GM12873 (cell line): Measurements from ENCODE around the gene ATP6V0A1.

Experiments used
- TF ChIP-seq, protein P1 (sequence below): IDR thresholded peaks from 2 replicates; pipeline ENCODE4 v1.5.1; 2012; ENCODE audit warnings: low read depth, mild to moderate bottlenecking, moderate library complexity, low read length, control low read depth; ENCODE audit not compliant: insufficient read depth; ENCODE audit errors: missing control alignments

ATP6V0A1 gene

GRCh38 chr17:42562388-42563142 is 103.9 kb downstream of the ATP6V0A1 start:
- TF ChIP-seq, protein P1, sequence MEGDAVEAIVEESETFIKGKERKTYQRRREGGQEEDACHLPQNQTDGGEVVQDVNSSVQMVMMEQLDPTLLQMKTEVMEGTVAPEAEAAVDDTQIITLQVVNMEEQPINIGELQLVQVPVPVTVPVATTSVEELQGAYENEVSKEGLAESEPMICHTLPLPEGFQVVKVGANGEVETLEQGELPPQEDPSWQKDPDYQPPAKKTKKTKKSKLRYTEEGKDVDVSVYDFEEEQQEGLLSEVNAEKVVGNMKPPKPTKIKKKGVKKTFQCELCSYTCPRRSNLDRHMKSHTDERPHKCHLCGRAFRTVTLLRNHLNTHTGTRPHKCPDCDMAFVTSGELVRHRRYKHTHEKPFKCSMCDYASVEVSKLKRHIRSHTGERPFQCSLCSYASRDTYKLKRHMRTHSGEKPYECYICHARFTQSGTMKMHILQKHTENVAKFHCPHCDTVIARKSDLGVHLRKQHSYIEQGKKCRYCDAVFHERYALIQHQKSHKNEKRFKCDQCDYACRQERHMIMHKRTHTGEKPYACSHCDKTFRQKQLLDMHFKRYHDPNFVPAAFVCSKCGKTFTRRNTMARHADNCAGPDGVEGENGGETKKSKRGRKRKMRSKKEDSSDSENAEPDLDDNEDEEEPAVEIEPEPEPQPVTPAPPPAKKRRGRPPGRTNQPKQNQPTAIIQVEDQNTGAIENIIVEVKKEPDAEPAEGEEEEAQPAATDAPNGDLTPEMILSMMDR, result no peak

DNA sequence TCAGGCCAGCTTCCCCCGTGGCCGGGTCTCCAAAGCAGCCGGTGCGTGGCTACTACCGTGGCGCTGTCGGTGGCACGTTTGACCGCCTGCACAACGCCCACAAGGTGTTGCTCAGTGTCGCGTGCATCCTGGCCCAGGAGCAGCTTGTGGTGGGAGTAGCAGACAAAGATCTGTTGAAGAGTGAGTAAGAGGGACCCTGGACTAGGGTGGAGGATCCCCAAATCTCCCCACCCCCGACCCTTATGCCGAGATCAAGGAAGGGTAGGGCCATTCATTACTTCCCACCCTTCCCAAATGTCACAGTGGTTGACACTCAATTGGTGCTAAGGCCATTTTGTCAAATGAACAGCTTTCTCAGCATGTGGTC is 104.4 kb downstream of the ATP6V0A1 start:
- TF ChIP-seq, protein P1, result no peak

GRCh38 chr17:42563543-42563942 is 104.9 kb downstream of the ATP6V0A1 start:
- TF ChIP-seq, protein P1, result no peak

- TF ChIP-seq, protein P1, result no peak
Observed at GRCh38 chr17:42563950-42564349, 105.3 kb downstream of the ATP6V0A1 start.

DNA sequence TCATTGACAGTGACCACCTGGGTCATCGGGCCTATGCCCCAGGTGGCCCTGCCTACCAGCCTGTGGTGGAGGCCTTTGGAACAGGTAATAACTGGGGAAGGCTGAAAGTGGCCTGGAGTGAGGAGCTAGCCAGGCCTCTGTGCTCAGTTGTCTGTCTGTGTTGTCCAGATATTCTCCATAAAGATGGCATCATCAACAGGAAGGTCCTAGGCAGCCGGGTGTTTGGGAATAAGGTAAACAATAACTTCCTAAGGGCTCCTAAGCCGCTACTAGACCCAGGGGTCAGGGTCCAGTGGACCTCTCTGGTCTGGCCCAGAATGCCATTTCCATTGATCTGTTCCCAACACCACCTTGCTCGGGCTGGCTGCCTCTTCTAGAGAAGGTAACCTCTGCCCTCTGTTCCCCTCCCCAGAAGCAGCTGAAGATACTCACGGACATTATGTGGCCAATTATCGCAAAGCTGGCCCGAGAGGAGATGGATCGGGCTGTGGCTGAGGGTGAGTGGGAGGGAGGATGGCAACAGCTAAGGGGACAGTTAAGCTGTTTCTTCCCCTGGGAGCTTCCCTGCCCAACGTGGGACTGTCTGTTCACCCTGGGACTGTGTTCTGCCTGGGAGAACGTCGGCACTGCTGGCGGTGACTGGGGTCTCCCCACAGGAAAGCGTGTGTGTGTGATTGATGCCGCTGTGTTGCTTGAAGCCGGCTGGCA is 106.3 kb downstream of the ATP6V0A1 start:
- TF ChIP-seq, protein P1, result no peak

DNA sequence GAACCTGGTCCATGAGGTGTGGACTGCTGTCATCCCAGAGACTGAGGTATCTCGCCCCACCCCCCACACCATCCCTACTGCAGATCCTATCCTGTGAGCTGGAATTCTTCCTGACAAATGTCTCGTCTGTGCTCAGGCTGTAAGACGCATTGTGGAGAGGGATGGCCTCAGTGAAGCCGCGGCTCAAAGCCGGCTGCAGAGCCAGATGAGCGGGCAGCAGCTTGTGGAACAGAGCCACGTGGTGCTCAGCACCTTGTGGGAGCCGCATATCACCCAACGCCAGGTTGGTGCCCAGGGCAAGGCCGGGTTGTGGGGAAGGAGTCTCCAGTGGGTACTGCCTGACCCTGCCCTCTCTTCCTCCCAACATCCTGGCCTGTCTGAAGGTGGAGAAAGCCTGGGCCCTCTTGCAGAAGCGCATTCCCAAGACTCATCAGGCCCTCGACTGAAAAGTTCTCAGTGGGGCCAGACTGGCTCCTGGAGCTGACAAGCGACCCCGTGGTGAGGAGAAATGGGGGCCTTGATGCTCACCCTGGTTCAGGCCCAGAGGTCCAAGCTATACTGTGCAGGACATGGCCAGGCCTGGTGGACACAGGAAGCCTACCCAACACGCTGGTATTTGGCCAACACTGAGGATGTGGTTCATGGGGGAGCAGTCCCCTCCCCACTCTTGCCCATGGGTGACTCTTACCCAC is 107.0 kb downstream of the ATP6V0A1 start:
- TF ChIP-seq, protein P1, result no peak

GRCh38 chr17:42566215-42566882 is 107.7 kb downstream of the ATP6V0A1 start:
- TF ChIP-seq, protein P1, result no peak
